CD4-positive, CD25-positive, alpha-beta regulatory T cell (primary cell): ENCODE data around the gene BCL10. TPM values are rescaled to one million over a fixed set of nuclear protein-coding genes. Genes with fewer than 3 reads are reported as not detected.
A peak's percentile ranks its signal among the peaks of the same experiment; 100 is the strongest.

ENCODE experiments used
- ATAC-seq, 2 donors: fragments of 150-1000 bp; cut with Tn5 transposase; one replicate each; pipeline ENCODE4 v1.10.0; 2021; ENCODE audit warnings: low read depth in 2 of 2, moderate number of reproducible peaks in 2 of 2, moderate library complexity in 1 of 2
- DNase-seq, 3 donors: peaks; one replicate each; pipeline versions ENCODE4 v3.0.0 to v3.0.0-alpha.2; 2012 to 2022; ENCODE audit warnings: mixed read lengths in 1 of 3
- H3K27ac ChIP-seq: one replicate; pipeline ENCODE4 v1.7.0; 2013; ENCODE audit warnings: mild to moderate bottlenecking, low read length; ENCODE audit not compliant: insufficient read depth, poor library complexity, severe bottlenecking
- H3K27me3 ChIP-seq: one replicate; pipeline ENCODE4 v1.7.0; 2013; ENCODE audit warnings: low read length; ENCODE audit not compliant: control insufficient read depth, insufficient read depth
- H3K36me3 ChIP-seq: one replicate; pipeline ENCODE4 v1.7.0; 2013; ENCODE audit warnings: mild to moderate bottlenecking, low read length, moderate library complexity; ENCODE audit not compliant: control insufficient read depth, insufficient read depth
- H3K4me1 ChIP-seq: 2 replicates; pipeline ENCODE4 v1.7.0; 2013; ENCODE audit warnings: mild to moderate bottlenecking, low read length; ENCODE audit not compliant: insufficient read depth, control insufficient read depth, poor library complexity, severe bottlenecking
- H3K4me3 ChIP-seq: one replicate; pipeline ENCODE4 v1.7.0; 2013; ENCODE audit warnings: low read depth, mild to moderate bottlenecking, low read length, moderate library complexity
- H3K9me3 ChIP-seq, 2 experiments: 1 replicate in 1 of 2; 2 replicates in 1 of 2; pipeline ENCODE4 v1.7.0; 2013; ENCODE audit warnings: low read length in 2 of 2, mild to moderate bottlenecking in 1 of 2, moderate library complexity in 1 of 2; ENCODE audit not compliant: control insufficient read depth in 2 of 2
- H3K27ac Mint-ChIP-seq, 3 donors: one replicate each; pipeline ENCODE4 v1.8.0; 2020 to 2022; ENCODE audit warnings: mild to moderate bottlenecking in 3 of 3, mixed read lengths in 3 of 3, moderate library complexity in 2 of 3
- H3K27me3 Mint-ChIP-seq: one replicate; pipeline ENCODE4 v1.8.0; 2022; ENCODE audit warnings: mild to moderate bottlenecking, mixed read lengths
- H3K36me3 Mint-ChIP-seq: one replicate; pipeline ENCODE4 v1.8.0; 2020; ENCODE audit warnings: mixed read lengths
- H3K4me1 Mint-ChIP-seq, 4 donors: one replicate each; pipeline ENCODE4 v1.8.0; 2020 to 2022; ENCODE audit warnings: mixed read lengths in 4 of 4, mild to moderate bottlenecking in 1 of 4
- H3K4me3 Mint-ChIP-seq, 4 donors: one replicate each; pipeline ENCODE4 v1.8.0; 2020 to 2022; ENCODE audit warnings: mild to moderate bottlenecking in 4 of 4, mixed read lengths in 4 of 4, moderate library complexity in 3 of 4
- H3K9me3 Mint-ChIP-seq, 7 donors: one replicate each; pipeline ENCODE4 v1.8.0; 2020 to 2022; ENCODE audit warnings: mixed read lengths in 7 of 7, mild to moderate bottlenecking in 3 of 7, moderate library complexity in 2 of 7
- polyA plus RNA-seq, 4 donors: library from polyadenylated mRNA; unstranded; fragments of 300-500 nt; fragmentation: Illumina TruSeq; gene quantifications; one replicate each; pipeline ENCODE4 v1.2.3, GENCODE V29; 2021
- total RNA-seq: library from RNA; stranded (reverse); gene quantifications from one replicate; pipeline ENCODE4 v1.2.3, GENCODE V29; 2022

BCL10 gene
- total and polyA plus RNA-seq, 5 donors from 2014 or later: 25.9 to 64.4 (median 27.6) TPM

- H3K27ac Mint-ChIP-seq: no peak overlapping the region
- no peak for ATAC-seq
- H3K27me3 Mint-ChIP-seq: peaks cover 36% of the 10 kb centered on the region
- Histone ChIP-seq H3K27me3 (peaks cover 21% of the 10 kb centered on the region), H3K4me1 (peaks cover 7% of the 10 kb centered on the region), H3K36me3 (no peaks in the 10 kb centered on the region), H3K9me3 (no peaks in the 10 kb centered on the region), H3K27ac (no peak overlapping the region), H3K4me3 (peak overlapping the region; percentile 75)
- peak overlapping the region in 1 of 4 donors; percentile 82 for H3K4me3 Mint-ChIP-seq
- no peaks in the 10 kb centered on the region for H3K9me3 Mint-ChIP-seq
- H3K4me1 Mint-ChIP-seq: peaks cover 0 to 12% (median 4%) of the 10 kb centered on the region in 4 donors
- no peak for DNase-seq
- H3K36me3 Mint-ChIP-seq: no peaks in the 10 kb centered on the region
Observed at GRCh38 chr1:85308833-85309350, 32.5 kb upstream of the BCL10 start.

DNA sequence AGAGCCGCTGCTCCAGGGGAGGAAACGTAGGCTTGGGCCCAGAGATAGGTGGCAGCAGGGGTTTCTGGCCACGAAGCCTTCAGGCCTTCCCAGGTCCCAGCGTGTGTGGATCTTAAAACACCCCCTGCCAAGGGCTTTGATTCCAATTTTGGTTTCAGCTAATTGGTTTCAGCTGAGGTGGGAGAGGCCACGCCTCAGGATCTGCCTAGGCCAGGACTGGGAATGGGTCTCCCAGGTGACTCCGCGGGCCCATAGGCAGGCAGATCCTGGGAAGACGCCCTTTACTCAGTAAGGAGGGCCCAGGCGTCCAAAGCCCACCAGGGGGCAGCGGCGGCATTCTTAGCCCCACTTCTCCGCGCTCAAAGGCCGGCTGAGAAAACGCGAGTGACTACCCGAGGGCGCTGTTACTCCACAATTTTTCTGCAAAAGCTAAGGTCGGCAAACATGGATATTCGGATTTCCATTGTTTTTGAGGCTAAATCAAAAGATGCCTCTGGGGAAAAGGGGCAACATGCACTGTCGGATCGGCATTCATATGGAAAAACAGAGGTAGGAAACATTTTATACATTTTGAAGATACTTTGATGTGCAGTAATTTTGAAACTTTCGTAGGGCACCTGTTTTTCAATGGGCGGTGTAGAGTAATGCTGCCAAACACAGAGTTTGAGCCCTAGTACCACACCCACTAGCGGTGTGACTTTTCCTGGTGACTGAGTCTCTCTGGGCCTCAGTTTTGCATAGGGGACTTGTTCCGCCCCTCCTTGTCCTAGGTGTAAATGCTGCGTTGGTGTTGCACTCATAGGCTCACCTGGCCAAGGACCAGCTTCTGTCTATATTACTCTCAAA is 31.8 kb upstream of the BCL10 start:
- H3K36me3 Mint-ChIP-seq: no peaks in the 10 kb centered on the region
- H3K27ac Mint-ChIP-seq: no peak overlapping the region
- Histone ChIP-seq H3K27me3 (peaks cover 21% of the 10 kb centered on the region), H3K27ac (no peak overlapping the region), H3K36me3 (no peaks in the 10 kb centered on the region), H3K4me3 (peak overlapping the region; percentile 75), H3K9me3 (no peaks in the 10 kb centered on the region), H3K4me1 (peaks cover 7% of the 10 kb centered on the region)
- peak overlapping the region in 3 of 4 donors; percentile 51 to 82 (median 82) for H3K4me3 Mint-ChIP-seq
- peaks cover 0 to 12% (median 4%) of the 10 kb centered on the region in 4 donors for H3K4me1 Mint-ChIP-seq
- H3K9me3 Mint-ChIP-seq: no peaks in the 10 kb centered on the region
- peak; percentile 66 to 71 for ATAC-seq
- DNase-seq: peak; percentile 16 to 59 (median 44)
- H3K27me3 Mint-ChIP-seq: peaks cover 39% of the 10 kb centered on the region

DNA sequence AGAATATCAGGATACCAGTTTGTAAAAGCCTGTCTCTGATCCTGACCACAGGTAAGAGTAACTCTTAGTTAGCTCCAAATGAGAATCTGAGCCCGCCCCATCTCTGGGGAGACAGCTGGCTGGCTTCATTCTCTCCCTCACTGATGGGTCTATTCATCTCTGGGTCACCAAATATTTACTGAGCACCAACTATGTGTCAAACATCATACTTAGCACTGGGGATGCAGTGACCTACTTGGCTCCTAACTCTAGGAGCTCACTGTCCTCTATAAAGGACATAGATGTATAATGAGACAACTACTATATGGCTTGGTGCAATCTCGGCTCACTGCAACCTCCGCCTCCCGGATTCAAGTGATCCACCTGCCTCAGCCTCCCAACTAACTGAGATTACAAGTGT is 29.8 kb upstream of the BCL10 start:
- no peaks in the 10 kb centered on the region for H3K36me3 Mint-ChIP-seq
- no peak for ATAC-seq
- H3K9me3 Mint-ChIP-seq: no peaks in the 10 kb centered on the region
- peaks cover 28% of the 10 kb centered on the region for H3K27me3 ChIP-seq
- peaks cover 0 to 12% (median 4%) of the 10 kb centered on the region in 4 donors for H3K4me1 Mint-ChIP-seq
- H3K9me3 ChIP-seq: no peaks in the 10 kb centered on the region
- peaks cover 40% of the 10 kb centered on the region for H3K27me3 Mint-ChIP-seq
- H3K4me3 Mint-ChIP-seq: no peak overlapping the region
- no peak for DNase-seq
- no peak overlapping the region for H3K27ac ChIP-seq
- peaks cover 7% of the 10 kb centered on the region for H3K4me1 ChIP-seq
- H3K27ac Mint-ChIP-seq: no peak overlapping the region
- H3K36me3 ChIP-seq: no peaks in the 10 kb centered on the region
- H3K4me3 ChIP-seq: no peak overlapping the region

DNA sequence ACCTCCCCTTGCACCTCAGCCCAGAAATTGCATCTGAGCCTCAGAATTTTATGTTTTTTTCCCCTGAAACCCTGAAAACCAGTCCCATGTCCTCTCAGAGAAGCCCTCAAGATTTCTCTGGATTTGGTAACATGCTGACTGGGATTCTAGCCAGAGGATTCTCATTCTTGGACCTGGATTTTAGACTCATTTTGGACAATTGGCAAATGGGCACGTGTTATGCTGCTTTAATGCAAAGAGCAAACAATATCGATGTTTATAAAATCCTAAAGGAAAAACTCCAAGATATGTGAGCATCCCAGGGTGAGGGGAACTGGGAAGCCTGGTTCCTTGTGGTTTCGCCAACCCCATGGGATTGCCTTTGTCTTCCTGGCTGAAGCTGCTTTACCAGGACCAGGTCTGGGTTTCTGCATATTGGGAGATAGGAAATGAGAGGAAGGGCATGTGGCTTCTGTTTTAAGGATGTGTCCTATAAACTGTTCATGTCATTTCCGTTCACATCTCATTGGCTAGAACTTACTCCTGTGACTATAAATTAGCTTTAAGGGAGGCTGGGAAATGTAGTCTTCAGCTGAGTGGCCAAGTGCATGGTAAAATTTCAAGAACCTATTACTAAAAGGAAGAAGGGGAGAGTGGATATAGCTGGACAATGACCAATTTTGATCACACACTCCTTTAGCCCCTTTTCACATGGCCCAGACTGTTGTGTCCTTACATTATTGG is 27.2 kb upstream of the BCL10 start:
- no peaks in the 10 kb centered on the region for H3K9me3 Mint-ChIP-seq
- H3K9me3 ChIP-seq: no peaks in the 10 kb centered on the region
- H3K27ac Mint-ChIP-seq: no peak overlapping the region
- no peak overlapping the region for H3K4me3 Mint-ChIP-seq
- H3K27ac ChIP-seq: no peak overlapping the region
- peaks cover 0 to 8% (median 3%) of the 10 kb centered on the region in 4 donors for H3K4me1 Mint-ChIP-seq
- H3K27me3 ChIP-seq: peaks cover 16% of the 10 kb centered on the region
- H3K36me3 ChIP-seq: no peaks in the 10 kb centered on the region
- peaks cover 34% of the 10 kb centered on the region for H3K27me3 Mint-ChIP-seq
- H3K36me3 Mint-ChIP-seq: no peaks in the 10 kb centered on the region
- peak in 1 of 3 donors; percentile 8 for DNase-seq
- no peak overlapping the region for H3K4me3 ChIP-seq
- ATAC-seq: no peak
- H3K4me1 ChIP-seq: peaks cover 6% of the 10 kb centered on the region

DNA sequence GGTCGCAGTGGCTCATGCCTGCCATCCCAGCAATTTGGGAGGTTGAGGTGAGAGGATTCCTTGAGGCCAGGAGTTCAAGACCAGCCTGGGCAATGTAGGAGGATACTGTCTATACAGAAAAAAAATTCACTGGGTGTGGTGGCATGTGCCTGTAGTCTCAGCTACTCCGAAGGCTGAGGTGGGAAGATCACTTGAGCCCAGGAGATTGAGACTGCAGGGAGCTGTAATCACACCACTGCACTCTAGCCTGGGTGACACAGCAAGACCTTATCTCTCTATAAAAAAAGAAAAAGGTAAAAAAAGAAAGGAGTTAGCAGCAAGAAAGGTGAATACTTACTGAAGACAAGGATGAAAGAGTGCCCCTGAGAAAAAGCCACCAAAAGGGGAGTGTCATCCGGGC is 23.7 kb upstream of the BCL10 start:
- H3K36me3 ChIP-seq: no peaks in the 10 kb centered on the region
- peaks cover 12% of the 10 kb centered on the region for H3K27me3 ChIP-seq
- no peak overlapping the region for H3K4me3 ChIP-seq
- H3K27ac ChIP-seq: no peak overlapping the region
- no peak for ATAC-seq
- H3K27ac Mint-ChIP-seq: no peak overlapping the region
- no peak for DNase-seq
- H3K27me3 Mint-ChIP-seq: peaks cover 12% of the 10 kb centered on the region
- H3K9me3 Mint-ChIP-seq: peaks cover 0 to 1% (median 0%) of the 10 kb centered on the region in 7 donors
- no peak overlapping the region for H3K4me3 Mint-ChIP-seq
- H3K4me1 Mint-ChIP-seq: peaks cover 0 to 10% (median 6%) of the 10 kb centered on the region in 4 donors
- H3K36me3 Mint-ChIP-seq: no peaks in the 10 kb centered on the region
- H3K9me3 ChIP-seq: no peaks in the 10 kb centered on the region
- H3K4me1 ChIP-seq: peaks cover 8% of the 10 kb centered on the region

- H3K27me3 Mint-ChIP-seq: no peaks in the 10 kb centered on the region
- peaks cover 8% of the 10 kb centered on the region for H3K4me1 ChIP-seq
- no peaks in the 10 kb centered on the region for H3K9me3 ChIP-seq
- no peaks in the 10 kb centered on the region for H3K36me3 Mint-ChIP-seq
- no peak overlapping the region for H3K4me3 ChIP-seq
- H3K9me3 Mint-ChIP-seq: peaks cover 0 to 1% (median 0%) of the 10 kb centered on the region in 7 donors
- H3K4me1 Mint-ChIP-seq: peaks cover 0 to 10% (median 6%) of the 10 kb centered on the region in 4 donors
- DNase-seq (peak in 1 of 3 donors; percentile 45), ATAC-seq (peak; percentile 71 to 86)
- peaks cover 9% of the 10 kb centered on the region for H3K27me3 ChIP-seq
- peak overlapping the region in 2 of 4 donors; percentile 3 to 27 for H3K4me3 Mint-ChIP-seq
- H3K27ac Mint-ChIP-seq: peak overlapping the region in 2 of 3 donors; percentile 22 to 96
- no peaks in the 10 kb centered on the region for H3K36me3 ChIP-seq
- H3K27ac ChIP-seq: no peak overlapping the region
Observed at GRCh38 chr1:85297855-85298629, 21.6 kb upstream of the BCL10 start.

- no peak overlapping the region for H3K27ac ChIP-seq
- H3K9me3 ChIP-seq: no peaks in the 10 kb centered on the region
- no peak for ATAC-seq
- peaks cover 0 to 1% (median 0%) of the 10 kb centered on the region in 7 donors for H3K9me3 Mint-ChIP-seq
- no peaks in the 10 kb centered on the region for H3K36me3 ChIP-seq
- H3K4me1 ChIP-seq: peaks cover 8% of the 10 kb centered on the region
- DNase-seq: no peak
- H3K4me1 Mint-ChIP-seq: peaks cover 0 to 10% (median 6%) of the 10 kb centered on the region in 4 donors
- H3K27me3 Mint-ChIP-seq: no peaks in the 10 kb centered on the region
- peaks cover 7% of the 10 kb centered on the region for H3K27me3 ChIP-seq
- no peak overlapping the region for H3K4me3 ChIP-seq
- H3K27ac Mint-ChIP-seq: peak overlapping the region in 1 of 3 donors; percentile 56
- no peaks in the 10 kb centered on the region for H3K36me3 Mint-ChIP-seq
- peak overlapping the region in 1 of 4 donors; percentile 3 for H3K4me3 Mint-ChIP-seq
Observed at GRCh38 chr1:85297538-85297854, 21.1 kb upstream of the BCL10 start.
